CD4-positive, alpha-beta T cell (primary cell): ENCODE measurements around the gene CCND1. TPM values are rescaled to one million over a fixed set of nuclear protein-coding genes. Genes with fewer than 3 reads are reported as not detected.
A peak's percentile ranks its signal among the peaks of the same experiment; 100 is the strongest.

ENCODE experiments used
- ATAC-seq: fragments of 200-7000 bp; cut with Tn5 transposase; one replicate; pipeline ENCODE4 v1.10.0; 2022; ENCODE audit warnings: mild to moderate bottlenecking; ENCODE audit not compliant: poor library complexity
- CTCF ChIA-PET: fragments of 350-600 bp; sonication (Branson Sonifier 250); formaldehyde crosslinking; loops from one replicate; lab custom pipeline; 2021; ENCODE audit warnings: antibody characterized with exemption, inconsistent platforms; lab: Charles Lee
- POLR2A ChIA-PET: fragments of 350-600 bp; sonication (Branson Sonifier 250); formaldehyde crosslinking; loops from one replicate; lab custom pipeline; 2021; ENCODE audit warnings: antibody characterized with exemption, inconsistent platforms; lab: Charles Lee
- DNase-seq, 14 experiments: peaks; one replicate each; pipeline ENCODE4 v3.0.0-alpha.2; 2013 to 2020; ENCODE audit warnings: mixed read lengths in 2 of 14
- H3K27ac ChIP-seq, 2 donors: one replicate each; pipeline versions ENCODE4 v1.5.1 to v1.7.0; 2013; ENCODE audit warnings: low read length in 2 of 2, low read depth in 1 of 2, mild to moderate bottlenecking in 1 of 2
- H3K27me3 ChIP-seq, 2 experiments: 1 replicate in 1 of 2; 2 replicates in 1 of 2; pipeline versions ENCODE4 v1.6.1 to v1.7.0; 2013; ENCODE audit warnings: low read length in 2 of 2, control low read depth in 1 of 2, mild to moderate bottlenecking in 1 of 2, moderate library complexity in 1 of 2; ENCODE audit not compliant: insufficient read depth in 2 of 2, control insufficient read depth in 1 of 2
- H3K36me3 ChIP-seq: one replicate; pipeline ENCODE4 v1.6.1; 2013; ENCODE audit warnings: low read length, control low read depth; ENCODE audit not compliant: insufficient read depth
- H3K4me1 ChIP-seq: one replicate; pipeline ENCODE4 v1.6.1; 2013; ENCODE audit warnings: low read length, control low read depth; ENCODE audit not compliant: insufficient read depth
- H3K4me3 ChIP-seq: one replicate; pipeline ENCODE4 v1.5.1; 2013; ENCODE audit warnings: mild to moderate bottlenecking, low read length, moderate library complexity
- H3K9me3 ChIP-seq, 2 experiments: 1 replicate in 1 of 2; 2 replicates in 1 of 2; pipeline versions ENCODE4 v1.6.1 to v1.7.0; 2013; ENCODE audit warnings: low read length in 2 of 2, mild to moderate bottlenecking in 2 of 2, control low read depth in 1 of 2, moderate library complexity in 1 of 2; ENCODE audit not compliant: control insufficient read depth in 1 of 2, insufficient read depth in 1 of 2
- H3K27ac Mint-ChIP-seq: one replicate; pipeline ENCODE4 v1.8.0; 2020; ENCODE audit warnings: mixed read lengths
- H3K27me3 Mint-ChIP-seq: one replicate; pipeline ENCODE4 v1.8.0; 2021; ENCODE audit warnings: mixed read lengths
- H3K36me3 Mint-ChIP-seq: one replicate; pipeline ENCODE4 v1.8.0; 2021; ENCODE audit warnings: low read depth, mixed read lengths
- H3K4me1 Mint-ChIP-seq: one replicate; pipeline ENCODE4 v1.8.0; 2021; ENCODE audit warnings: low read depth, mixed read lengths
- H3K4me3 Mint-ChIP-seq: one replicate; pipeline ENCODE4 v1.8.0; 2020; ENCODE audit warnings: mild to moderate bottlenecking, mixed read lengths
- H3K9me3 Mint-ChIP-seq: one replicate; pipeline ENCODE4 v1.8.0; 2020; ENCODE audit warnings: mixed read lengths
- CTCF ChIP-seq: fragments of 200-600 bp; IDR thresholded peaks from one replicate; pipeline ENCODE4 v1.8.0; 2022; ENCODE audit warnings: antibody characterized with exemption, mild to moderate bottlenecking
- intact Hi-C, 2 experiments: fragments of 100-400 bp; cut with DNase I in 1 of 2; cut with micrococcal nuclease in 1 of 2; formaldehyde crosslinking; loops; one replicate each; pipeline versions ENCODE4 v1.15.1 to v1.9.0; 2023 to 2025; cut with DNase I, micrococcal nuclease
- total RNA-seq, 174 experiments: library from RNA in 2 of 174; stranded (reverse) in 2 of 174; gene quantifications; one replicate each; pipeline ENCODE4 v1.2.3 and lab custom pipeline; 2021 to 2026

Gene CCND1
- total RNA-seq, 2 experiments from 2014 or later: 1.7 to 2.4 TPM

DNA sequence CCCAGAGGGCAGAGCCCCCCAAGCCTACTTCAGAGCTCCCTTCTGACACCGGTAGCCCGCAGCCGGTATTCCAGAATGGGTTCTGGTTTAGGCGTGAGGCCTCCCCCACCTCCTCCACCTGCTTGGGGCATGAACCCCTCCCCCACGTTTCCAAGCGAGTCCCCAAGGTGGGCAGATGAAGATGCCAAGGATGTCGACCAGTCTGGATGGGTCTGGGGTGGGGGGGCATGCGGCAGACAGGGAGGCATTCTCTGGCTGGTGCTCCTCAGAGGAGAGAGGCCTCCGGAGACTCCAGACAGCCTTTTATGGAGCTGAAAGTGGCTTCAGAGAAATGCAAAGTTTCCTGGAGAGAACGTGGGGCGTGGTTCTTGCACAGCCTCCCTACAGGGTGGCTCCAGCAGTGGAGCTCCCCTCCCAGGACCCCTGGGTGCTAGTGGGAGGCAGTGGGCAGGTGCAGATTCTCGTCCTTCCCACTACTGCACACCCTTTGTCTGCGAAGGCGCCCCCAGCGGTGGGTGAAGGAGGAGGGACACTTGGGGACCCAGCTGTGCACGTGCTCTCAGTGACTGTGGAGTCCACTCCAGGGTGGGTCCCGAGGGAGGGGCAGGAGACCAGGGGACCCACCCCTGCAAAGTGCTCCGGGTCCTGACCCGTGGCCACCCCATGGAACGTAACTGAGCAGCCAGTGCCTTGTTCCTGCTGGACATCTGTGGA, 4.2 kb downstream of the CCND1 start:
- H3K36me3 Mint-ChIP-seq: no peaks in the 10 kb centered on the region
- Histone ChIP-seq H3K36me3 (no peaks in the 10 kb centered on the region), H3K27me3 (peaks cover 13 to 19% of the 10 kb centered on the region in 2 experiments), H3K27ac (no peak overlapping the region), H3K4me1 (peaks cover 25% of the 10 kb centered on the region), H3K4me3 (no peak overlapping the region), H3K9me3 (peaks cover 0 to 8% of the 10 kb centered on the region in 2 experiments)
- H3K9me3 Mint-ChIP-seq: no peaks in the 10 kb centered on the region
- intact Hi-C loops: loop anchor here in 1 of 2 experiments (10.0 kb wide), 1 partner anchor 680 kb away; no protein-coding TSS in a partner anchor
- peaks cover 14% of the 10 kb centered on the region for H3K4me1 Mint-ChIP-seq
- H3K27me3 Mint-ChIP-seq: peaks cover 15% of the 10 kb centered on the region
- H3K4me3 Mint-ChIP-seq: peak overlapping the region; percentile 13
- ATAC-seq (no peak), DNase-seq (peak in 1 of 14 experiments; percentile 25)
- POLR2A ChIA-PET: no interaction called here
- TF ChIP-seq CTCF: no peak
- CTCF ChIA-PET: no interaction called here
- no peak overlapping the region for H3K27ac Mint-ChIP-seq

DNA sequence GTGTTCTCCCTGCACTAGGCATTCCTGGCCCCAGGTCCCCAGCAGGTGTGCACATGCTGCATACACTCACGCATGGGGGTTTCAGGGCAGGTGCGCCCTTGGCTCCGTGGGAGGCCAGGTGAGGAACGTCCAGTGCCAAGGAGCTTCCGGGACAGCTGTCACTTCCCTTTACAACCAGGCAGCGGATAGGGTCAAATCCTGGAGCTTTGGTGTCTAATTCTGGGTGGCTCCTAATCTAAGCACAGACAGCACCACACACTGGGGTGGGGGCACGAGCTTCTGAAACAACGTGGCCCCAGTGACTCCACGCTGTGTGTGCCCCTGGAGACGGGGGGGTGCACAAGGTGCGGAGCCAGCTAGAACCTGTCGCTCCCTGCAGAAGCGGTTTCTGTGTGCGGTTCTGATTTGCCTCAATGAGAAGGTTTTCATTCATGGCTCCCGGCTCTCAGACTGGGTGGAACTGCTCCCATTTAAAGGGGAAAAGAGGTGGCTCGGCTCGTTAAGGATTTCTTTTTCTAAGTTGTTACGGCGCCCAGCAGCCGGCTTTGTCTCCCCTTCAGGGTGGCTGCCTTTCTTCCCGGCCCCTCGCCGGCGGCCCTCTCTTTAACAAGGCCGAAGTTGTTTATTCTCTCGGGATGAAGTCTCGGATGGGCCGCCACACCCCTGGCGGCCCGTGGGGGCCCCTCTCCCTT, 5.0 kb downstream of the CCND1 start:
- peaks cover 6% of the 10 kb centered on the region for H3K27me3 Mint-ChIP-seq
- no peak for TF ChIP-seq CTCF
- intact Hi-C loops: loop anchor here in 1 of 2 experiments (10.0 kb wide), 1 partner anchor 681 kb away; no protein-coding TSS in a partner anchor
- peaks cover 0 to 8% of the 10 kb centered on the region in 2 experiments for H3K9me3 ChIP-seq
- peaks cover 5% of the 10 kb centered on the region for H3K4me1 Mint-ChIP-seq
- peaks cover 7 to 12% of the 10 kb centered on the region in 2 experiments for H3K27me3 ChIP-seq
- no peaks in the 10 kb centered on the region for H3K36me3 ChIP-seq
- DNase-seq (peak in 1 of 14 experiments; percentile 17), ATAC-seq (no peak)
- H3K36me3 Mint-ChIP-seq: no peaks in the 10 kb centered on the region
- no peak overlapping the region for H3K4me3 ChIP-seq
- H3K4me3 Mint-ChIP-seq: no peak overlapping the region
- H3K27ac ChIP-seq: no peak overlapping the region
- CTCF ChIA-PET: no interaction called here
- H3K4me1 ChIP-seq: peaks cover 17% of the 10 kb centered on the region
- POLR2A ChIA-PET: no interaction called here
- no peaks in the 10 kb centered on the region for H3K9me3 Mint-ChIP-seq
- no peak overlapping the region for H3K27ac Mint-ChIP-seq

GRCh38 chr11:69646493-69647389, 5.8 kb downstream of the CCND1 start:
- H3K9me3 Mint-ChIP-seq: no peaks in the 10 kb centered on the region
- peak overlapping the region; percentile 11 for H3K4me3 Mint-ChIP-seq
- H3K27me3 ChIP-seq: peaks cover 0 to 6% of the 10 kb centered on the region in 2 experiments
- intact Hi-C loops: loop anchor here in 1 of 2 experiments (10.0 kb wide), 1 partner anchor 682 kb away; no protein-coding TSS in a partner anchor
- no peaks in the 10 kb centered on the region for H3K27me3 Mint-ChIP-seq
- ChIA-PET CTCF (no interaction called here), POLR2A (no interaction called here)
- H3K4me1 Mint-ChIP-seq: no peaks in the 10 kb centered on the region
- H3K36me3 Mint-ChIP-seq: no peaks in the 10 kb centered on the region
- no peak overlapping the region for H3K4me3 ChIP-seq
- ATAC-seq (no peak), DNase-seq (no peak)
- peaks cover 9% of the 10 kb centered on the region for H3K4me1 ChIP-seq
- H3K27ac ChIP-seq: no peak overlapping the region
- TF ChIP-seq CTCF: no peak
- H3K9me3 ChIP-seq: peaks cover 0 to 4% of the 10 kb centered on the region in 2 experiments
- no peak overlapping the region for H3K27ac Mint-ChIP-seq
- H3K36me3 ChIP-seq: no peaks in the 10 kb centered on the region
